Motor neuron (in vitro differentiated cells): ENCODE results near the gene FGF14. TPM values are rescaled to one million over a fixed set of nuclear protein-coding genes. Genes with fewer than 3 reads are reported as not detected.
A peak's percentile ranks its signal among the peaks of the same experiment; 100 is the strongest.

Experiments used
- ATAC-seq, 8 experiments: fragments of 200-7000 bp; cut with Tn5 transposase; replicated peaks in 6 of 8; 2 replicates each; pipeline ENCODE4 v1.8.0; 2021; ENCODE audit warnings: mild to moderate bottlenecking in 8 of 8, moderate library complexity in 8 of 8
- H3K27ac ChIP-seq, 2 donors: fragments of 250-450 bp; sonication (Bioruptor Pico); 2 replicates each; pipeline ENCODE4 v1.9.0; 2021; ENCODE audit warnings: antibody characterized with exemption in 2 of 2, mild to moderate bottlenecking in 2 of 2, moderate library complexity in 1 of 2
- H3K4me1 ChIP-seq, 2 donors: fragments of 250-450 bp; sonication (Bioruptor Pico); replicated peaks in 1 of 2; 2 replicates each; pipeline ENCODE4 v1.6.1; 2021; ENCODE audit warnings: antibody characterized with exemption in 2 of 2, mild to moderate bottlenecking in 2 of 2, moderate library complexity in 1 of 2
- H3K4me3 ChIP-seq, 5 donors: fragments of 250-450 bp; sonication (Bioruptor Pico); 2 replicates each; pipeline ENCODE4 v1.9.0; 2021; ENCODE audit warnings: antibody characterized with exemption in 5 of 5, mild to moderate bottlenecking in 5 of 5, moderate library complexity in 4 of 5
- WGBS, 10 experiments: fragments of 450-650 bp; shearing (Covaris generic); methylation state at CpG; one replicate each; pipeline ENCODE4 v1.0.0; 2022; 5-methylcytosine and 5-hydroxymethylcytosine counted together
- in situ Hi-C, 9 experiments: fragments of 400-800 bp; cut with MboI; loops; one replicate each; pipeline ENCODE4 v1.15.0; 2021; ENCODE audit warnings: low sequenced_read_pairs in 9 of 9, low pct_unique_long_range_greater_than_20kb in 2 of 9; ENCODE audit not compliant: unreplicated experiment in 9 of 9
- total RNA-seq, 8 experiments: library from RNA; unstranded; fragments of 300-600 nt; gene quantifications; 2 replicates each; pipeline versions ENCODE4 v1.2.3 to v1.2.4, GENCODE V29; 2022

The FGF14 gene
- total RNA-seq, 8 experiments from 2014 or later, result 0.66 to 20.0 (median 8.7) TPM

- H3K4me1 ChIP-seq, result peaks cover 9 to 15% of the 10 kb centered on the region in 2 donors
- no peak overlapping the region for H3K27ac ChIP-seq
- H3K4me3 ChIP-seq, result peak overlapping the region; percentile 6 to 37 (median 31)
- ATAC-seq, result peak in 4 of 8 experiments; percentile 20 to 55 (median 32)
- in situ Hi-C loops, result loop anchor here in 6 of 9 experiments (10.0 to 25.0 kb wide), 5 partner anchors 132 to 782 kb away; no protein-coding TSS in a partner anchor
- 2 to 13% (median 4%) methylated on average over 3 to 18 of the region's 24 CpGs; no CpG with 5 or more reads in 1 of the 10 experiments for WGBS, 10 experiments
Measured at GRCh38 chr13:101919541-101920181, 482.2 kb downstream of the FGF14 start.

GRCh38 chr13:101917833-101918661, 483.8 kb downstream of the FGF14 start:
- Histone ChIP-seq H3K4me1 (peaks cover 9 to 15% of the 10 kb centered on the region in 2 donors), H3K27ac (no peak overlapping the region), H3K4me3 (peak overlapping the region in 3 of 5 donors; percentile 51 to 65 (median 54))
- WGBS, 10 experiments, result 0 to 29% (median 8%) methylated on average over 2 to 9 of the region's 14 CpGs
- in situ Hi-C loops, result loop anchor here in 3 of 9 experiments (25.0 kb wide), 4 partner anchors 131 to 781 kb away; no protein-coding TSS in a partner anchor
- ATAC-seq, result peak in 1 of 8 experiments; percentile 9

- WGBS, 10 experiments, result 0 to 7% (median 0%) methylated on average over 1 to 7 of the region's 16 CpGs; no CpG with 5 or more reads in 3 of the 10 experiments
- no peak for ATAC-seq
- in situ Hi-C loops, result loop anchor here in 3 of 9 experiments (25.0 kb wide), 4 partner anchors 130 to 780 kb away; no protein-coding TSS in a partner anchor
- Histone ChIP-seq H3K4me3 (peak overlapping the region in 4 of 5 donors; percentile 47 to 65 (median 52)), H3K4me1 (peaks cover 9 to 15% of the 10 kb centered on the region in 2 donors), H3K27ac (no peak overlapping the region)
Measured at GRCh38 chr13:101917475-101917810, 484.4 kb downstream of the FGF14 start.

GRCh38 chr13:101916775-101917474, 484.9 kb downstream of the FGF14 start:
- WGBS, 10 experiments, result 0 to 10% (median 2%) methylated on average over 1 to 9 of the region's 73 CpGs; no CpG with 5 or more reads in 6 of the 10 experiments
- in situ Hi-C loops, result loop anchor here in 3 of 9 experiments (25.0 kb wide), 4 partner anchors 130 to 780 kb away; no protein-coding TSS in a partner anchor
- ATAC-seq, result peak; percentile 14 to 85 (median 66)
- peak overlapping the region; percentile 42 to 65 (median 51) for H3K4me3 ChIP-seq
- H3K4me1 ChIP-seq, result peaks cover 9 to 15% of the 10 kb centered on the region in 2 donors
- H3K27ac ChIP-seq, result no peak overlapping the region

DNA sequence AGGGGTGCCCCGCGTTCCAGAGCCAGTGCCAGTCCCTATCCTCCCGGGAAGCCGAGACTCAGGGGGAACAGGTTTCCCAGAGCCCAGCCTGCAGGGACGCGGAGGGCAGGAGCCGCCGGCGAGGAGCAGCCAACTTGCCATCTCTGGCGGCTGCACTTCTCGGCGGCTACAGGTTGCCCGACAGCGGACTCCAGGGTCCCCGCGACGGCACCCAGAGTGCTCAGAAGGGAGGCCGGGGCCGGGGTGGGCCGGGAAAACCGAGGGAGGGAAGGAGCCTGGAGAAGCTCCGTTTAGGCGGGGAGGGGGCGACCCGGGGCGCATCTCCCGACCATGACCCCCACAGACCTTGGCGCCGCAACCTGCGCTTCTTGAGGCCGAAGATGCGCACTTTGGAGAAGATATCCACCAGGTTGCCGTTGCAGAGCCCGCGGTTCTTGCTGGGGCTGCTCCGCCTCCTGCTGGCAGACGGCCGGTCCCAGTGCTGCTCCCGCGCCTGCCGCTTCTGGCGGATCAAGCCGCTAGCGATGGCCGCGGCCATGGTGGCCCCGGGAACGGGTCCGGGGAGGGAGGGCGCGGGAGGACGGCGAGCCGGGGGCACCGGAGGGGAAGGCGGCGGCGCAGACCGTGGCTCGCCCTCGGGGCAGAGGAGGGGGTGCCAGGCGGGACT, 485.6 kb downstream of the FGF14 start:
- 0% methylated on average over 2 of the region's 62 CpGs; no CpG with 5 or more reads in 9 of the 10 experiments for WGBS, 10 experiments
- in situ Hi-C loops, result loop anchor here in 3 of 9 experiments (25.0 kb wide), 4 partner anchors 129 to 779 kb away; no protein-coding TSS in a partner anchor
- ATAC-seq, result peak; percentile 72 to 90 (median 80)
- H3K4me3 ChIP-seq, result peak overlapping the region; percentile 42 to 65 (median 51)
- no peak overlapping the region for H3K27ac ChIP-seq
- H3K4me1 ChIP-seq, result peaks cover 9 to 15% of the 10 kb centered on the region in 2 donors

GRCh38 chr13:101915755-101916107, 486.1 kb downstream of the FGF14 start:
- peak overlapping the region; percentile 42 to 65 (median 51) for H3K4me3 ChIP-seq
- peaks cover 9 to 15% of the 10 kb centered on the region in 2 donors for H3K4me1 ChIP-seq
- H3K27ac ChIP-seq, result no peak overlapping the region
- in situ Hi-C loops, result loop anchor here in 3 of 9 experiments (25.0 kb wide), 4 partner anchors 128 to 778 kb away; no protein-coding TSS in a partner anchor
- ATAC-seq, result peak in 4 of 8 experiments; percentile 5 to 29 (median 20)
- 0 to 29% (median 3%) methylated on average over 2 to 6 of the region's 13 CpGs; no CpG with 5 or more reads in 4 of the 10 experiments for WGBS, 10 experiments

DNA sequence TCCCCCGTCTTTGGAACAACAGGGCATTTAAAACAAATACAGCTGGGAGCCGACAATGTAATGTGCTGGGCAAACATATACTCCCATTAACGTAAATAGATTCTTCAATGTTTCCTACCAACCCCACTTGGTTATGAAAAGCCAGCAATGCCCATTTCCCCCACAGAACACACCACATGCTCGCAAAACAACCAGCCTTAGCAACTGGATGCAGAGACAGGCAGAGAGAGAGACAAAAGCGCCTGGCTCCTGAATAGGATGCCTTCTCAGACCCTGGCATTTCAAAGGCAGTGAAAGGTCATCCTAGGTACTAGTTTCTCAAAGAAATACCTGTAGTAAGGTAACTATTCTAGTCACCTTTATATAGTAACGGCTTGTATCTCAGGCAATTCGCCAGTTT, 486.5 kb downstream of the FGF14 start:
- in situ Hi-C loops, result loop anchor here in 3 of 9 experiments (25.0 kb wide), 4 partner anchors 128 to 778 kb away; no protein-coding TSS in a partner anchor
- H3K4me3 ChIP-seq, result peak overlapping the region in 3 of 5 donors; percentile 51 to 65 (median 54)
- peak in 4 of 8 experiments; percentile 3 to 65 (median 12) for ATAC-seq
- H3K27ac ChIP-seq, result no peak overlapping the region
- WGBS, 10 experiments, result 2 to 54% (median 20%) methylated on average over 1 to 7 of the region's 7 CpGs
- H3K4me1 ChIP-seq, result peaks cover 9 to 15% of the 10 kb centered on the region in 2 donors

DNA sequence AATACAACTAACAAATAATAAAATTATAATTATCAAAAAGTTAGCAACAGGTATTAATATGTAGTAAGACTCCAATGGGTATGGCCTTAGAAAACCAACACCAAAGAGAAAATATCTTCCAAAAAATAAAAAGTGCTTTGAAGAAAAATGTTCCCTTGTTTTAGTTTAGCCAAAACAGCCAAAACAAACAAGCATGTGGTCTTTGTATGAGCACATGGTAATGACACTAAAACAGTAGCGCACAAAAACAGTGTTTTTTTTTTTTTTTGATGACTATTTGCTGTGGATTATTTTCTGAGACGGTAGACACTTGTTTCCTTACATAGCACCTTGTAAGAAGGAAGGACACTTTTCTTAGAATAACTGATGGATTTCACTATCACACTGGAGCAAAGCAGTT, 490.1 kb downstream of the FGF14 start:
- in situ Hi-C loops, result loop anchor here in 3 of 9 experiments (25.0 kb wide), 4 partner anchors 124 to 774 kb away; no protein-coding TSS in a partner anchor
- Histone ChIP-seq H3K4me1 (peaks cover 0 to 6% of the 10 kb centered on the region in 2 donors), H3K27ac (no peak overlapping the region), H3K4me3 (no peak overlapping the region)
- ATAC-seq, result no peak
- 17 to 100% (median 88%) methylated on average over 1 to 2 of the region's 2 CpGs; no CpG with 5 or more reads in 1 of the 10 experiments for WGBS, 10 experiments

DNA sequence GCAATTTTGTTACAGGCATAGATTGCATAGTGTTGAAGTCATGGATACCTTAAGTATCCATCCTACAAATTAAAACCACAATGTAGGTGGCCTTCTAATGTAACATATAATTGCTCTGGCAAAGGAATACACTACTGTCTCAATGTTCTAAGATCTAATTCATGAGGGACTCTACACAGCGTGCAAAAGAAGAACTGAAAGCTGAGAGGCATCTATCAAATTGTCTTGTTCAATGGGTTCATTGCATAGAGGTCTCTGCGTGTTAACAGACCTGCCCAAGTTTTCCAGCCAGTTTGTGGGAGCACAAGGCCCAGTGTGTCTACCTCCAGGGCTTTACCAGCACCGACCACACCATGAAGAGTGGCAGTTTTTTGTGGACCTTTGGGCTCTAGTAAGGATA, 498.0 kb downstream of the FGF14 start:
- Histone ChIP-seq H3K4me3 (no peak overlapping the region), H3K27ac (no peak overlapping the region), H3K4me1 (peaks cover 0 to 2% of the 10 kb centered on the region in 2 donors)
- WGBS, 10 experiments, result 0 to 89% (median 58%) methylated on average over 1 to 3 of the region's 3 CpGs; no CpG with 5 or more reads in 2 of the 10 experiments
- in situ Hi-C loops, result loop anchor here in 3 of 9 experiments (25.0 kb wide), 4 partner anchors 117 to 767 kb away; no protein-coding TSS in a partner anchor
- ATAC-seq, result no peak

GRCh38 chr13:101898676-101899075, 503.2 kb downstream of the FGF14 start:
- Histone ChIP-seq H3K4me3 (no peak overlapping the region), H3K4me1 (peaks cover 0 to 5% of the 10 kb centered on the region in 2 donors), H3K27ac (no peak overlapping the region)
- ATAC-seq, result no peak
- in situ Hi-C loops, result no loop called here

DNA sequence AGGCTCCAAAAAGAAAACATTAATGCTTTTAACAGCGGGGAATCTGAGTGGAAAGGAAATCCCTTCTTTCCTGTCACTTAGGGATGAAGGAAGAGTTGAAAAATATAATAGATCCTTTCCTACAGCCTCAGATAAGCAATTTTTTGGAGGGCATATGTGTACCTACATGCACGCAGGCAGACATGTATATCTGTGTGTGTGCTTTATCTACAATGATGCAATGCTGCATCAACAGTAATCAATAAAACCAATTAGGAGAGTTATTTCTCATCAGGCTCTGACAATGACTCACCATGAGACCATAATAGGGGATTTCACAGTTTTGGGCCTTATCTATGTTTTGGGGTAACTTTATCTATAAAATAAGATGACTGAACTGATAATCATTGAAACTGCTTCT, 505.3 kb downstream of the FGF14 start:
- in situ Hi-C loops, result no loop called here
- peak overlapping the region in 1 of 2 donors; percentile 54 for H3K27ac ChIP-seq
- ATAC-seq, result peak in 4 of 8 experiments; percentile 39 to 70 (median 66)
- H3K4me1 ChIP-seq, result peaks cover 0 to 9% of the 10 kb centered on the region in 2 donors
- 20 to 100% (median 82%) methylated on average over 1 to 2 of the region's 2 CpGs; no CpG with 5 or more reads in 2 of the 10 experiments for whole genome bisulfite sequencing, 10 experiments
- H3K4me3 ChIP-seq, result no peak overlapping the region
